ENCODE results near the gene WDR93. TPM values are rescaled to one million over a fixed set of nuclear protein-coding genes. Genes with fewer than 3 reads are reported as not detected.

Gene WDR93
- total RNA-seq, 1 donor from 2014 or later: not detected

- DNase-seq (no peak), ATAC-seq (no peak)
- H3K27me3 ChIP-seq: peaks cover 7% of the 10 kb centered on the region
- no peak overlapping the region for H3K27ac ChIP-seq
- peaks cover 6% of the 10 kb centered on the region for H3K4me1 ChIP-seq
- H3K36me3 ChIP-seq: no peaks in the 10 kb centered on the region
- intact Hi-C loops (cut with DNase I): no loop called here
- H3K9me3 ChIP-seq: no peaks in the 10 kb centered on the region
- TF ChIP-seq CTCF (IDR thresholded peaks at IDR 0.05): no peak
- H3K4me3 ChIP-seq: no peak overlapping the region
Measured at GRCh38 chr15:89745768-89746167, 55.2 kb downstream of the WDR93 start.

GRCh38 chr15:89746386-89746780, 55.8 kb downstream of the WDR93 start:
- no peak overlapping the region for H3K27ac ChIP-seq
- H3K9me3 ChIP-seq: no peaks in the 10 kb centered on the region
- TF ChIP-seq CTCF (IDR thresholded peaks at IDR 0.05): no peak
- DNase-seq (no peak), ATAC-seq (no peak)
- intact Hi-C loops (cut with DNase I): no loop called here
- no peak overlapping the region for H3K4me3 ChIP-seq
- peaks cover 7% of the 10 kb centered on the region for H3K27me3 ChIP-seq
- H3K4me1 ChIP-seq: peaks cover 8% of the 10 kb centered on the region
- no peaks in the 10 kb centered on the region for H3K36me3 ChIP-seq

GRCh38 chr15:89747708-89748682, 57.4 kb downstream of the WDR93 start:
- intact Hi-C loops (cut with DNase I): no loop called here
- H3K9me3 ChIP-seq: no peaks in the 10 kb centered on the region
- no peak for DNase-seq

GRCh38 chr15:89749054-89749453, 58.4 kb downstream of the WDR93 start:
- intact Hi-C loops (cut with DNase I): no loop called here
- no peaks in the 10 kb centered on the region for H3K36me3 ChIP-seq
- H3K9me3 ChIP-seq: no peaks in the 10 kb centered on the region
- H3K4me3 ChIP-seq: no peak overlapping the region
- no peak for TF ChIP-seq CTCF (IDR thresholded peaks at IDR 0.05)
- ATAC-seq (no peak), DNase-seq (no peak)
- H3K27ac ChIP-seq: no peak overlapping the region
- peaks cover 7% of the 10 kb centered on the region for H3K27me3 ChIP-seq
- H3K4me1 ChIP-seq: peaks cover 10% of the 10 kb centered on the region

More at GRCh38 chr15:89747708-89748682, 57.4 kb downstream of the WDR93 start:
- H3K27ac ChIP-seq: no peak overlapping the region
- peaks cover 10% of the 10 kb centered on the region for H3K4me1 ChIP-seq
- TF ChIP-seq CTCF (IDR thresholded peaks at IDR 0.05): no peak
- ATAC-seq: no peak
- H3K27me3 ChIP-seq: peaks cover 7% of the 10 kb centered on the region
- H3K4me3 ChIP-seq: no peak overlapping the region
- no peaks in the 10 kb centered on the region for H3K36me3 ChIP-seq

- ATAC-seq (no peak), DNase-seq (no peak)
- Histone ChIP-seq H3K27ac (no peak overlapping the region), H3K27me3 (peaks cover 7% of the 10 kb centered on the region), H3K9me3 (no peaks in the 10 kb centered on the region), H3K36me3 (no peaks in the 10 kb centered on the region), H3K4me1 (peaks cover 10% of the 10 kb centered on the region), H3K4me3 (peak overlapping the region; percentile 69)
- no peak for TF ChIP-seq CTCF (IDR thresholded peaks at IDR 0.05)
- intact Hi-C loops (cut with DNase I): no loop called here
Measured at GRCh38 chr15:89749526-89749925, 58.9 kb downstream of the WDR93 start.
